Astrocyte of the cerebellum (primary cell): ENCODE measurements around the gene QRFP.

ENCODE experiments used
- DNase-seq: peaks from one replicate; pipeline ENCODE4 v3.0.0-alpha.2; 2011; ENCODE audit warnings: low read depth
- H3K4me3 ChIP-seq: 2 replicates; pipeline ENCODE4 v1.5.1; 2011; ENCODE audit warnings: mild to moderate bottlenecking, low read depth, low read length, moderate library complexity
- CTCF ChIP-seq: IDR thresholded peaks from 2 replicates; pipeline ENCODE4 v1.5.1; 2012; ENCODE audit warnings: low read length, low read depth, moderate library complexity, mild to moderate bottlenecking; ENCODE audit errors: missing control alignments
- in situ Hi-C: cut with HindIII; loops from 2 replicates; pipeline ENCODE4 v1.10.0; 2017; ENCODE audit warnings: low sequenced_read_pairs

Gene QRFP

GRCh38 chr9:130902204-130903185 is 5.9 kb upstream of the QRFP start:
- TF ChIP-seq CTCF, result no peak
- H3K4me3 ChIP-seq, result no peak overlapping the region
- in situ Hi-C loops, result loop anchor here (5.0 kb wide), 1 partner anchor 65 kb away; no protein-coding TSS in a partner anchor
- DNase-seq, result no peak

DNA sequence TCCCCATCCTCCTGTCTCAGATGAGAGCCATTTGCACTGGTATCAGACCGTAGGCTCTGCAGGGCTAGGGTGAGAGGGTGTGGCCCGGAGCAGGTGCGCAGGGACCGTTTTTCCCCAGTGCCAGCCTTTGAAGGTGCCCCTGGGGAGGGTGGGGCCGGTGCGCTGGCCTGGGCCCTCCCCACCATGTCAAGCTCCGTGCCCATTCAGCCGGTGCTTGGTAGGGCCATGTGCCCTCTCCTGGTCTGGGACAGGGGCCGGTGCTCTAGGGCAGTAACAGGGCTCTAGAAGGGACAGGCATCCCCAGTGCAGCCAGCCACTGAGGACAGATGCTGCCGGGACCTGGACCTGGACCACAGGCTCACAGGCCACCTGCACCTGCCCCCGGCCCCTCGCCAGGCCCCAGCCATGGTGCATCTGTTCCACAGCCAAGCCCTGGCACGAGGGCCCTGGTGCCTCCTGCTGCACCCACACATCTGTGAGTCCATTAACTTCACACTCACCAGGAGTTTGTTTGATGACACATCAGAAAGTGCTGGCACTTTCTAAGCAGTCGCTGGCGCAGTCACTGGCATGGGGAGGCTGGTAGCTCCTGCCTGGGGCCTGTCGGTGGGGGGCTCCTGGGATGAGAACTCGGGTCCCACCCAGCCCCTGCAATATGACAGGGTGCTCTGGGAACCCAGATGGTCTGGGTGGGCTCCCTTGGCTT is 5.0 kb upstream of the QRFP start:
- in situ Hi-C loops, result loop anchor here (5.0 kb wide), 1 partner anchor 66 kb away; no protein-coding TSS in a partner anchor
- no peak overlapping the region for H3K4me3 ChIP-seq
- TF ChIP-seq CTCF, result no peak
- no peak for DNase-seq

DNA sequence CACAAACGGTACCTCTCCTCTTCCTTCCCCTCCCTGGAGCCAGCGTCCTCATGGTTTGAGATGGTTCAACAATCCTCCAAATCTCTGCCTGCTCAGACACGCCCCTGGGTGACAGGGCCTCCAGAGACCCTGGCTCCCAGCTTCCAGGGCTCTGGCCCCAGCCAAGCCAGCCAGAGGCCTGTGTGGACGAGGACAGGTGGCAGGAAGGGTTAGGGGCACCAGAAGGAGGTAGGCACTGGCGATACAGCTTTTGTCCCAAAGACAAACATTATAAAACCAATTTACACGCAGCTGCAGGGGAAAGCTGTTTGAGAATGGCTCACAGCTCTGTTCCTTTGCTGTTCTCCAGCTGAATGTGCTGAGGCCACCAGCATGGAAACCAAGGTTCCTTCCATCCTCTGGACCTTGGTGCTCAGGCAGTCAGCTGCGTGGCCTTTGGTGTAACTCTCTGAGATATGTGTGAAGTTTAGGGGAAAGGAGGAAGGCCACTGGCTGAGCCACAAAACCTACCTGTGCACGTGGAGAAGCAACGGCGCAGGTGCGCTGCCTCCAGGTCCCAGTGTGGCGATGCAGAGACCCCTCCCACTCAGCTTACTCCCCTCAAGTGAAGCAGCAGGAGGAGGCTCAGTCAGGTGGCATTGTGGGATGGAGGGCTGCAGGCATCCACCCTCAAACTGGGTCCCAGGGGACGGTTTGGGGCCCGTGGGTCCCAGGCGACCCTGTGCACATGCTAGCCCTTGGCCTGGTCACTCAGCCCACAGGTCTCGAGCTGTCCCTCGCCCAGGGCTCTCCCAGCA is 4.3 kb upstream of the QRFP start:
- no peak for TF ChIP-seq CTCF
- H3K4me3 ChIP-seq, result no peak overlapping the region
- no peak for DNase-seq
- in situ Hi-C loops, result loop anchor here (5.0 kb wide), 1 partner anchor 66 kb away; no protein-coding TSS in a partner anchor

- no peak for TF ChIP-seq CTCF
- DNase-seq, result no peak
- in situ Hi-C loops, result no loop called here
- no peak overlapping the region for H3K4me3 ChIP-seq
Measured at GRCh38 chr9:130899051-130899748, 2.6 kb upstream of the QRFP start.

DNA sequence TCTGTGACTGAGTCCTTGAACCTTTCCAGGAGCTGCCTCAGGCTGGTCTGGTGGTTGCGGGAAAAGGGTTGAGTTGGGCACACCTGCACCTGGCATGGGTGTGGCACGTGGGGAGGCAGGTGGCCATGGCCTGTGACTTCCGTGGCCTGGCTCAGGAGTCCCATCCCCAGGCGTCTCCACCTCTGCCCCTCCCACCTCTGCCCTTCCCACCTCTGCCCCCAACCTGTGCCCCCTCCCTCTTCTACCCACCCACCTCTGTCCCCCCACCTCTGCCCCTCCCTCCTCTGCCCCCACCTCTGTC is 1.9 kb upstream of the QRFP start:
- no peak overlapping the region for H3K4me3 ChIP-seq
- no peak for DNase-seq
- in situ Hi-C loops, result no loop called here
- no peak for TF ChIP-seq CTCF
